ENCODE measurements around the gene SLC41A3.

GRCh38 chr3:126104028-126104635 is 20.2 kb upstream of the SLC41A3 start:
- TF ChIP-seq, protein P1, sequence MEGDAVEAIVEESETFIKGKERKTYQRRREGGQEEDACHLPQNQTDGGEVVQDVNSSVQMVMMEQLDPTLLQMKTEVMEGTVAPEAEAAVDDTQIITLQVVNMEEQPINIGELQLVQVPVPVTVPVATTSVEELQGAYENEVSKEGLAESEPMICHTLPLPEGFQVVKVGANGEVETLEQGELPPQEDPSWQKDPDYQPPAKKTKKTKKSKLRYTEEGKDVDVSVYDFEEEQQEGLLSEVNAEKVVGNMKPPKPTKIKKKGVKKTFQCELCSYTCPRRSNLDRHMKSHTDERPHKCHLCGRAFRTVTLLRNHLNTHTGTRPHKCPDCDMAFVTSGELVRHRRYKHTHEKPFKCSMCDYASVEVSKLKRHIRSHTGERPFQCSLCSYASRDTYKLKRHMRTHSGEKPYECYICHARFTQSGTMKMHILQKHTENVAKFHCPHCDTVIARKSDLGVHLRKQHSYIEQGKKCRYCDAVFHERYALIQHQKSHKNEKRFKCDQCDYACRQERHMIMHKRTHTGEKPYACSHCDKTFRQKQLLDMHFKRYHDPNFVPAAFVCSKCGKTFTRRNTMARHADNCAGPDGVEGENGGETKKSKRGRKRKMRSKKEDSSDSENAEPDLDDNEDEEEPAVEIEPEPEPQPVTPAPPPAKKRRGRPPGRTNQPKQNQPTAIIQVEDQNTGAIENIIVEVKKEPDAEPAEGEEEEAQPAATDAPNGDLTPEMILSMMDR (IDR thresholded peaks at IDR 0.05): no peak
- no peak for TF ChIP-seq POLR2A (IDR thresholded peaks at IDR 0.05)
